ENCODE measurements around the gene TXNL4A.

Gene TXNL4A

GRCh38 chr18:79947881-79948610 lies 40.3 kb downstream of the TXNL4A start:
- DNase-seq = no peak

GRCh38 chr18:79947054-79947755 lies 41.2 kb downstream of the TXNL4A start:
- no peak for DNase-seq

- DNase-seq = no peak
Observed at GRCh38 chr18:79945118-79946042, 43.0 kb downstream of the TXNL4A start.

GRCh38 chr18:79944746-79945117 lies 43.6 kb downstream of the TXNL4A start:
- no peak for DNase-seq

- no peak for DNase-seq
Observed at GRCh38 chr18:79944126-79944731, 44.1 kb downstream of the TXNL4A start.

- no peak for DNase-seq
Observed at GRCh38 chr18:79943608-79944125, 44.7 kb downstream of the TXNL4A start.

GRCh38 chr18:79942786-79943607 lies 45.4 kb downstream of the TXNL4A start:
- no peak for DNase-seq

- DNase-seq = no peak
Observed at GRCh38 chr18:79942211-79942610, 46.2 kb downstream of the TXNL4A start.

GRCh38 chr18:79941473-79942119 lies 46.8 kb downstream of the TXNL4A start:
- DNase-seq = no peak

GRCh38 chr18:79940814-79941472 lies 47.4 kb downstream of the TXNL4A start:
- no peak for DNase-seq

- no peak for DNase-seq
Observed at GRCh38 chr18:79940126-79940813, 48.1 kb downstream of the TXNL4A start.

GRCh38 chr18:79939096-79939495 lies 49.3 kb downstream of the TXNL4A start:
- no peak for DNase-seq

GRCh38 chr18:79938196-79938595 lies 50.2 kb downstream of the TXNL4A start:
- no peak for DNase-seq

GRCh38 chr18:79937103-79937860 lies 51.1 kb downstream of the TXNL4A start:
- no peak for DNase-seq

- DNase-seq = no peak
Observed at GRCh38 chr18:79936641-79937040, 51.7 kb downstream of the TXNL4A start.

GRCh38 chr18:79935925-79936324 lies 52.4 kb downstream of the TXNL4A start:
- DNase-seq = no peak

GRCh38 chr18:79935499-79935898 lies 52.9 kb downstream of the TXNL4A start:
- DNase-seq = no peak

- no peak for DNase-seq
Observed at GRCh38 chr18:79935098-79935480, 53.3 kb downstream of the TXNL4A start.
